Effector CD4-positive, alpha-beta T cell (primary cell): Measurements from ENCODE around the gene B4GALNT4.
"Not testable (repeated sequence)": the region's sequence is repeated elsewhere in the genome, so short reads cannot be mapped to it uniquely, and the experiment has no call there.

Source experiments
- DNase-seq: peaks from one replicate; pipeline ENCODE4 v3.0.0-alpha.2; 2020

The B4GALNT4 gene

GRCh38 chr11:394034-394857 lies 24.9 kb downstream of the B4GALNT4 start, which contains the start of gene PKP3:
Gene PKP3 (plus strand): TSS chr11:394209. CDS start chr11:394293, 84 bp downstream.
- no peak for DNase-seq

- DNase-seq, result no peak
These were observed 25.8 kb downstream of the B4GALNT4 start for GRCh38 chr11:394858-395655.

GRCh38 chr11:395866-396265 lies 26.6 kb downstream of the B4GALNT4 start:
- DNase-seq, result no peak

- no peak for DNase-seq
These were observed 27.2 kb downstream of the B4GALNT4 start for GRCh38 chr11:396511-396947.

- DNase-seq, result no peak
These were observed 27.7 kb downstream of the B4GALNT4 start for GRCh38 chr11:396948-397548.

GRCh38 chr11:398826-399225 lies 29.5 kb downstream of the B4GALNT4 start:
- DNase-seq, result no peak

GRCh38 chr11:399731-400211 lies 30.5 kb downstream of the B4GALNT4 start:
- DNase-seq, result no peak

GRCh38 chr11:400241-400689 lies 31.0 kb downstream of the B4GALNT4 start:
- no peak for DNase-seq

GRCh38 chr11:401196-401595 lies 31.9 kb downstream of the B4GALNT4 start:
- not testable (repeated sequence) for DNase-seq

GRCh38 chr11:403021-403760 lies 33.9 kb downstream of the B4GALNT4 start:
- DNase-seq, result no peak

- DNase-seq, result no peak
These were observed 34.6 kb downstream of the B4GALNT4 start for GRCh38 chr11:403761-404431.

- DNase-seq, result no peak
These were observed 35.4 kb downstream of the B4GALNT4 start for GRCh38 chr11:404551-405264.

GRCh38 chr11:405323-405953 lies 36.1 kb downstream of the B4GALNT4 start:
- DNase-seq, result no peak

GRCh38 chr11:405954-406795 lies 36.9 kb downstream of the B4GALNT4 start:
- no peak for DNase-seq

- DNase-seq, result peak; percentile 89
These were observed 37.7 kb downstream of the B4GALNT4 start for GRCh38 chr11:406796-407650.

- no peak for DNase-seq
These were observed 38.4 kb downstream of the B4GALNT4 start for GRCh38 chr11:407651-408123.

GRCh38 chr11:408154-409007 lies 39.1 kb downstream of the B4GALNT4 start:
- no peak for DNase-seq
